Heart right ventricle (tissue), 16 donors: ENCODE data around the gene ADAMTS17. TPM values are rescaled to one million over a fixed set of nuclear protein-coding genes. Genes with fewer than 3 reads are reported as not detected.

Source experiments
- ATAC-seq, 8 donors: fragments of 200-7000 bp; cut with Tn5 transposase; one replicate each; pipeline ENCODE4 v1.9.1; 2020; ENCODE audit warnings: mild to moderate bottlenecking in 8 of 8, moderate library complexity in 8 of 8, moderate number of reproducible peaks in 1 of 8
- DNase-seq, 2 donors: peaks; one replicate each; pipeline ENCODE4 v3.0.0-alpha.2; 2020
- H3K27ac ChIP-seq, 10 donors: fragments of 200-600 bp; sonication (generic) in 2 of 10; one replicate each; pipeline versions ENCODE4 v1.5.0 to v1.8.0; 2020 to 2022; ENCODE audit warnings: mild to moderate bottlenecking in 3 of 10
- H3K27me3 ChIP-seq, 7 donors: fragments of 200-600 bp; one replicate each; pipeline ENCODE4 v1.8.0; 2021 to 2022; ENCODE audit warnings: mild to moderate bottlenecking in 2 of 7
- H3K36me3 ChIP-seq, 9 donors: fragments of 200-600 bp; sonication (generic) in 1 of 9; one replicate each; pipeline versions ENCODE4 v1.5.0 to v1.8.0; 2020 to 2022; ENCODE audit warnings: mild to moderate bottlenecking in 2 of 9
- H3K4me1 ChIP-seq, 9 donors: fragments of 200-600 bp; sonication (generic) in 1 of 9; one replicate each; pipeline versions ENCODE4 v1.5.0 to v1.8.0; 2020 to 2022; ENCODE audit warnings: mild to moderate bottlenecking in 4 of 9
- H3K4me3 ChIP-seq, 10 donors: fragments of 200-600 bp; sonication (generic) in 2 of 10; one replicate each; pipeline versions ENCODE4 v1.5.0 to v1.8.0; 2020 to 2022; ENCODE audit warnings: mild to moderate bottlenecking in 7 of 10, moderate library complexity in 2 of 10
- H3K9me3 ChIP-seq, 11 donors: fragments of 200-600 bp in 10 of 11; sonication (generic) in 2 of 11; one replicate each; pipeline versions ENCODE4 v1.5.0 to v1.8.0; 2013 to 2022; ENCODE audit warnings: mild to moderate bottlenecking in 2 of 11, control low read depth in 1 of 11, moderate library complexity in 1 of 11
- WGBS, 2 donors: extraction: QIAGEN DNeasy Blood & Tissue Kit; methylation state at CpG; one replicate each; pipeline ENCODE4 v1.1.7; 2013; ENCODE audit warnings: inconsistent platforms in 1 of 2; 5-methylcytosine and 5-hydroxymethylcytosine counted together
- intact Hi-C, 10 donors: fragments of 100-400 bp; cut with DNase I; formaldehyde crosslinking; loops; one replicate each; pipeline versions ENCODE4 v1.11.1 to v1.14.2; 2022
- polyA plus RNA-seq, 2 donors: library from polyadenylated mRNA; stranded (reverse); fragments of 200-250 nt; gene quantifications; one replicate each; pipeline ENCODE4 v1.2.3, GENCODE V29; 2013
- total RNA-seq, 10 donors: library from RNA; stranded (reverse); fragmentation: NEBNext Ultra II Directional in 3 of 10; extraction: Animal tissue kit (Norgen Biotek cat#: 25700) in 3 of 10; gene quantifications; one replicate each; pipeline versions ENCODE4 v1.2.1 to v1.2.4, GENCODE V29; 2021 to 2023
- TF ChIP-seq, protein P1 (sequence below), 9 donors: fragments of 200-600 bp; sonication (generic) in 2 of 9; IDR thresholded peaks; one replicate each; pipeline versions ENCODE4 v1.5.0 to v1.8.0; 2021 to 2022; ENCODE audit warnings: antibody characterized with exemption in 9 of 9, mild to moderate bottlenecking in 5 of 9, moderate library complexity in 1 of 9
- donor health status: Arrhythmogenic right ventricular cardiomyopathy.
- donor health status: ischemic (EF 13 %, LVEDD 7.1; RV severe dilation, severe dysfunction).
- donor health status: healthy with polysubstance abuse.
- donor health status: DM: no; HTN: yes; CAD: no.
- donor health status: DM: no; HTN: no; CAD: no.
- donor health status: ischemic (EF 25% LVEDD 6.9; RV normal size, moderate dysfunction).
- donor health status: ischemic (EF 25% LVEDD 5.7; RV mildly dilated, moderate dysfunction).
- donor health status: healthy.
- donor health status: DM: yes; HTN: yes; CAD: no.
- donor health status: Ischemic cardiomyopathy.
- donor health status: ischemic (EF 35%, LVEDD 5.7; RV mildly dilated, moderate dysfunction).
- donor health status: nonischemic (EF 11% LVEDD 7.7; RV severe dilation, severe dysfunction).
- donor health status: DM: yes; HTN: yes; CAD: no.
- donor health status: PGD.
- donor health status: ischemic (EF 29% LVEDD 5.4; RV normal size, mild dysfunction).
- donor health status: nonischemic (EF 23%, LVEDD 6.1; RV moderate dilation, normal function).

Gene ADAMTS17
- total and polyA plus RNA-seq, 12 donors: 0.47 to 5.0 (median 1.2) TPM

GRCh38 chr15:100249096-100249815 is 92.5 kb downstream of the ADAMTS17 start:
- peak in 1 of 8 donors; percentile 13 for ATAC-seq
- H3K27me3 ChIP-seq: no peaks in the 10 kb centered on the region
- H3K27ac ChIP-seq: no peak overlapping the region
- DNase-seq: no peak
- no peaks in the 10 kb centered on the region for H3K9me3 ChIP-seq
- WGBS, 2 donors: 95% methylated on average over 9 of the region's 9 CpGs
- TF ChIP-seq, protein P1, sequence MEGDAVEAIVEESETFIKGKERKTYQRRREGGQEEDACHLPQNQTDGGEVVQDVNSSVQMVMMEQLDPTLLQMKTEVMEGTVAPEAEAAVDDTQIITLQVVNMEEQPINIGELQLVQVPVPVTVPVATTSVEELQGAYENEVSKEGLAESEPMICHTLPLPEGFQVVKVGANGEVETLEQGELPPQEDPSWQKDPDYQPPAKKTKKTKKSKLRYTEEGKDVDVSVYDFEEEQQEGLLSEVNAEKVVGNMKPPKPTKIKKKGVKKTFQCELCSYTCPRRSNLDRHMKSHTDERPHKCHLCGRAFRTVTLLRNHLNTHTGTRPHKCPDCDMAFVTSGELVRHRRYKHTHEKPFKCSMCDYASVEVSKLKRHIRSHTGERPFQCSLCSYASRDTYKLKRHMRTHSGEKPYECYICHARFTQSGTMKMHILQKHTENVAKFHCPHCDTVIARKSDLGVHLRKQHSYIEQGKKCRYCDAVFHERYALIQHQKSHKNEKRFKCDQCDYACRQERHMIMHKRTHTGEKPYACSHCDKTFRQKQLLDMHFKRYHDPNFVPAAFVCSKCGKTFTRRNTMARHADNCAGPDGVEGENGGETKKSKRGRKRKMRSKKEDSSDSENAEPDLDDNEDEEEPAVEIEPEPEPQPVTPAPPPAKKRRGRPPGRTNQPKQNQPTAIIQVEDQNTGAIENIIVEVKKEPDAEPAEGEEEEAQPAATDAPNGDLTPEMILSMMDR (IDR thresholded peaks at IDR 0.05): no peak
- peaks cover 0 to 12% (median 0%) of the 10 kb centered on the region in 9 donors for H3K4me1 ChIP-seq
- no peaks in the 10 kb centered on the region for H3K36me3 ChIP-seq
- H3K4me3 ChIP-seq: no peak overlapping the region
- intact Hi-C loops: no loop called here

- no peaks in the 10 kb centered on the region for H3K27me3 ChIP-seq
- intact Hi-C loops: no loop called here
- no peak overlapping the region for H3K4me3 ChIP-seq
- no peak for ATAC-seq
- no peak overlapping the region for H3K27ac ChIP-seq
- no peaks in the 10 kb centered on the region for H3K36me3 ChIP-seq
- DNase-seq: no peak
- peaks cover 0 to 12% (median 0%) of the 10 kb centered on the region in 9 donors for H3K4me1 ChIP-seq
- TF ChIP-seq, protein P1 (IDR thresholded peaks at IDR 0.05): no peak
- no peaks in the 10 kb centered on the region for H3K9me3 ChIP-seq
- WGBS, 2 donors: 90 to 95% methylated on average over 5 of the region's 5 CpGs
Measured at GRCh38 chr15:100248236-100248635, 93.5 kb downstream of the ADAMTS17 start.

DNA sequence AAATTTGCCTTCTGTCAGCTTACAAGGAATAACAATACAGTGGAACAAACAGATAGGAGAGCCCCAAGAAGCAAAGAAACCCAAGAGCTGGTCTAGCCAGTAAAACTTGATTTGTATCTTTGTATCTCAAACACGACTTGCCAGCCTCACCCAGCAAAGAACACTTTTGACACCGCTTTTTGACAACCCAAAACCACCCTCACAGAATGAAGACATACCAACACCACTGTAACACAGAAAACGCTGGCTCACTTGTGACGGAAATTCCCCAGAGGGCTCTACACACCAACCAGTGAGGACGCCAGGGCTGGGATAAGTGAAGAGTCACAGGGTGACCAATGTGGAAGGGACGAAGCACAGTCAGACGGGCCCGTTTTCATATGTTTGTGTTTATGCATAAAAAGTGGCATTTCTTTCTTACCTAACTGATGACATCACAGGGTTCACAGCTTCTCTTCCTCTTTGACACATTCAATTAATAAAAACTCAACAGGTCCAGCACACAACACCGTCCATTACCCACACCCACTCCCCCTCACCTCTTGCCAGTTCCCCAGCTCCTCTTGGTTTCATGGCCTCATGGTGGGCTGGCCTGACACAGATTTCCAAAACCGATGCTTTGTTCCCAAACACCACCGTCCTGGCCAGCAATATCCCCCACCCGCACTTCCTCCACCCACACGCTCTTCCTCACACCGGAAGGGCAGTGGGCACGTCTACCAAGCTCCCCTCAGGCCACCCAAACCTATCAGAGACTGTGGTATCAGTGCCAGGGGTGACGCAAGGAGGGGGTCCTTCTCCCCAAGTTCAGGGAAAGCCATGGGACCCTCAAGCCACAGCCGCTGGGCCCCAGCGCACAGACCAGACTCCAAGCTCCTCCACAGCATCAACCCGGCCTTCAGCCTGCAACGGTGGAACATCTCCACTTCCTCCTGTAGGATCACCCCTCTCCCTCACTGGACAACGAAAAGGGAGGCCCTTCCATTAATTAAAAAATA is 94.2 kb downstream of the ADAMTS17 start:
- Histone ChIP-seq H3K4me1 (peaks cover 0 to 12% (median 0%) of the 10 kb centered on the region in 9 donors), H3K36me3 (no peaks in the 10 kb centered on the region), H3K4me3 (no peak overlapping the region), H3K27me3 (no peaks in the 10 kb centered on the region), H3K9me3 (peaks cover 0 to 4% (median 0%) of the 10 kb centered on the region in 11 donors), H3K27ac (no peak overlapping the region)
- WGBS, 2 donors: 85 to 90% methylated on average over 21 of the region's 21 CpGs
- DNase-seq (no peak), ATAC-seq (no peak)
- TF ChIP-seq, protein P1 (IDR thresholded peaks at IDR 0.05): no peak
- intact Hi-C loops: no loop called here

- TF ChIP-seq, protein P1 (IDR thresholded peaks at IDR 0.05): no peak
- no peak for DNase-seq
- H3K4me1 ChIP-seq: peaks cover 0 to 18% (median 0%) of the 10 kb centered on the region in 9 donors
Measured at GRCh38 chr15:100245855-100246254, 95.9 kb downstream of the ADAMTS17 start.

More at GRCh38 chr15:100245855-100246254, 95.9 kb downstream of the ADAMTS17 start:
- no peak overlapping the region for H3K4me3 ChIP-seq
- ATAC-seq: no peak
- intact Hi-C loops: no loop called here
- 80 to 81% methylated on average over 11 of the region's 11 CpGs for WGBS, 2 donors
- peaks cover 0 to 4% (median 0%) of the 10 kb centered on the region in 11 donors for H3K9me3 ChIP-seq
- no peak overlapping the region for H3K27ac ChIP-seq
- H3K36me3 ChIP-seq: no peaks in the 10 kb centered on the region
- H3K27me3 ChIP-seq: no peaks in the 10 kb centered on the region
